B cell (primary cell): ENCODE measurements around the gene UQCC5. TPM values are rescaled to one million over a fixed set of nuclear protein-coding genes. Genes with fewer than 3 reads are reported as not detected.
A peak's percentile ranks its signal among the peaks of the same experiment; 100 is the strongest.

ENCODE experiments used
- ATAC-seq: fragments of 200-7000 bp; cut with Tn5 transposase; one replicate; pipeline ENCODE4 v1.10.0; 2021; ENCODE audit warnings: low read depth, mild to moderate bottlenecking, moderate number of reproducible peaks, moderate library complexity
- CTCF ChIA-PET: fragments of 350-600 bp; sonication (Branson Sonifier 250); formaldehyde crosslinking; loops from one replicate; lab custom pipeline; 2021; ENCODE audit warnings: antibody characterized with exemption, inconsistent platforms; lab: Charles Lee
- POLR2A ChIA-PET: fragments of 350-600 bp; sonication (Branson Sonifier 250); formaldehyde crosslinking; loops from one replicate; lab custom pipeline; 2021; ENCODE audit warnings: antibody characterized with exemption; lab: Charles Lee
- DNase-seq: peaks from one replicate; pipeline ENCODE4 v3.0.0; 2013
- H2AFZ ChIP-seq: 2 replicates; pipeline ENCODE4 v1.6.1; 2012; ENCODE audit warnings: mild to moderate bottlenecking, low read depth, low read length; ENCODE audit not compliant: insufficient read depth, poor library complexity, severe bottlenecking
- H3K27ac ChIP-seq, 2 donors: 1 replicate in 1 of 2; 2 replicates in 1 of 2; pipeline ENCODE4 v1.5.1; 2012 to 2013; ENCODE audit warnings: low read length in 2 of 2, mild to moderate bottlenecking in 2 of 2, moderate library complexity in 1 of 2
- H3K27me3 ChIP-seq, 4 experiments: fragments of 200-600 bp in 1 of 4; sonication (generic) in 1 of 4; replicated peaks in 1 of 4; 1 replicate in 2 of 4; 2 replicates in 2 of 4; pipeline versions ENCODE4 v1.6.1 to v1.7.0; 2013 to 2016; ENCODE audit warnings: low read length in 3 of 4, mild to moderate bottlenecking in 2 of 4, mixed read lengths in 1 of 4, moderate library complexity in 1 of 4; ENCODE audit not compliant: insufficient read depth in 4 of 4, control insufficient read depth in 3 of 4; ENCODE audit errors: control extremely low read depth in 1 of 4
- H3K36me3 ChIP-seq, 2 experiments: replicated peaks in 1 of 2; 1 replicate in 1 of 2; 2 replicates in 1 of 2; pipeline versions ENCODE4 v1.6.1 to v1.7.1; 2013; ENCODE audit warnings: low read length in 1 of 2; ENCODE audit not compliant: insufficient read depth in 2 of 2, control insufficient read depth in 1 of 2; ENCODE audit errors: control extremely low read depth in 1 of 2, extremely low read depth in 1 of 2
- H3K4me1 ChIP-seq, 2 donors: fragments of 200-600 bp in 1 of 2; sonication (generic) in 1 of 2; 1 replicate in 1 of 2; 2 replicates in 1 of 2; pipeline versions ENCODE4 v1.5.1 to v1.6.1; 2013 to 2017; ENCODE audit warnings: low read length in 2 of 2; ENCODE audit not compliant: control insufficient read depth in 2 of 2, insufficient read depth in 2 of 2
- H3K4me2 ChIP-seq: replicated peaks from 2 replicates; pipeline ENCODE3; 2012; ENCODE audit warnings: mild to moderate bottlenecking, low read depth, low read length; ENCODE audit not compliant: poor library complexity, severe bottlenecking
- H3K4me3 ChIP-seq, 5 experiments: fragments of 200-600 bp in 1 of 5; sonication (generic) in 1 of 5; 1 replicate in 3 of 5; 2 replicates in 2 of 5; pipeline versions ENCODE4 v1.5.1 to v1.7.0; 2011 to 2016; ENCODE audit warnings: low read length in 4 of 5, mild to moderate bottlenecking in 4 of 5, low read depth in 2 of 5, control low read depth in 1 of 5, moderate library complexity in 1 of 5; ENCODE audit not compliant: insufficient read depth in 1 of 5; ENCODE audit errors: control extremely low read depth in 1 of 5, extremely low read depth in 1 of 5
- H3K79me2 ChIP-seq: fragments of 200-600 bp; sonication (generic); one replicate; pipeline ENCODE4 v1.6.0; 2016; ENCODE audit warnings: low read length; ENCODE audit not compliant: control insufficient read depth, insufficient read depth
- H3K9ac ChIP-seq: fragments of 200-600 bp; sonication (generic); 2 replicates; pipeline ENCODE4 v1.6.1; 2017; ENCODE audit warnings: mild to moderate bottlenecking, low read length, moderate library complexity
- H3K9me3 ChIP-seq, 3 donors: one replicate each; pipeline versions ENCODE4 v1.6.1 to v1.7.1; 2013; ENCODE audit warnings: low read length in 2 of 3; ENCODE audit not compliant: control insufficient read depth in 2 of 3, insufficient read depth in 1 of 3; ENCODE audit errors: control extremely low read depth in 1 of 3
- H4K20me1 ChIP-seq: 2 replicates; pipeline ENCODE4 v1.6.0; 2012; ENCODE audit warnings: mild to moderate bottlenecking, low read length; ENCODE audit not compliant: insufficient read depth, control insufficient read depth, poor library complexity, severe bottlenecking
- H3K27ac Mint-ChIP-seq: one replicate; pipeline ENCODE4 v1.8.0; 2021; ENCODE audit warnings: mixed read lengths
- H3K27me3 Mint-ChIP-seq: one replicate; pipeline ENCODE4 v1.8.0; 2021; ENCODE audit warnings: mixed read lengths
- H3K4me1 Mint-ChIP-seq: one replicate; pipeline ENCODE4 v1.8.0; 2021; ENCODE audit warnings: mixed read lengths
- H3K4me3 Mint-ChIP-seq: one replicate; pipeline ENCODE4 v1.8.0; 2021; ENCODE audit warnings: mixed read lengths
- H3K9me3 Mint-ChIP-seq: one replicate; pipeline ENCODE4 v1.8.0; 2022; ENCODE audit warnings: mixed read lengths; ENCODE audit not compliant: insufficient read depth
- EZH2 ChIP-seq: IDR thresholded peaks from 2 replicates; pipeline ENCODE4 v1.6.1; 2012; ENCODE audit warnings: borderline replicate concordance, low read depth, mild to moderate bottlenecking, moderate library complexity, low read length; ENCODE audit not compliant: insufficient read depth, poor library complexity, severe bottlenecking
- WGBS: methylation state at CpG from one replicate; pipeline ENCODE4 v1.1.5; 2013; ENCODE audit warnings: missing lambda C conversion rate; ENCODE audit not compliant: insufficient coverage; 5-methylcytosine and 5-hydroxymethylcytosine counted together
- intact Hi-C: fragments of 100-400 bp; cut with micrococcal nuclease; formaldehyde crosslinking; loops from one replicate; pipeline ENCODE4 v1.10.0; 2022
- polyA plus RNA-seq: library from polyadenylated mRNA; depleted of rRNA; stranded (reverse); fragments of >200 nt; gene quantifications from 2 replicates; pipeline ENCODE4 v1.2.3, GENCODE V29; 2012
- total RNA-seq, 2 donors: library from RNA; stranded (reverse); fragments of 120-200 nt in 1 of 2; gene quantifications; 1 replicate in 1 of 2; 2 replicates in 1 of 2; pipeline versions ENCODE4 v1.2.3 to v1.2.4, GENCODE V29; 2013 to 2022
- TF ChIP-seq, protein P1 (sequence below): fragments of 200-600 bp; IDR thresholded peaks from one replicate; pipeline ENCODE4 v1.8.0; 2022; ENCODE audit warnings: antibody characterized with exemption, mild to moderate bottlenecking

Gene UQCC5
- total and polyA plus RNA-seq, 2 donors (not counting 1 experiment from before 2014, with no cell fraction given) = 1.1 to 10.3 TPM

- TF ChIP-seq EZH2 = no peak
- TF ChIP-seq, protein P1, sequence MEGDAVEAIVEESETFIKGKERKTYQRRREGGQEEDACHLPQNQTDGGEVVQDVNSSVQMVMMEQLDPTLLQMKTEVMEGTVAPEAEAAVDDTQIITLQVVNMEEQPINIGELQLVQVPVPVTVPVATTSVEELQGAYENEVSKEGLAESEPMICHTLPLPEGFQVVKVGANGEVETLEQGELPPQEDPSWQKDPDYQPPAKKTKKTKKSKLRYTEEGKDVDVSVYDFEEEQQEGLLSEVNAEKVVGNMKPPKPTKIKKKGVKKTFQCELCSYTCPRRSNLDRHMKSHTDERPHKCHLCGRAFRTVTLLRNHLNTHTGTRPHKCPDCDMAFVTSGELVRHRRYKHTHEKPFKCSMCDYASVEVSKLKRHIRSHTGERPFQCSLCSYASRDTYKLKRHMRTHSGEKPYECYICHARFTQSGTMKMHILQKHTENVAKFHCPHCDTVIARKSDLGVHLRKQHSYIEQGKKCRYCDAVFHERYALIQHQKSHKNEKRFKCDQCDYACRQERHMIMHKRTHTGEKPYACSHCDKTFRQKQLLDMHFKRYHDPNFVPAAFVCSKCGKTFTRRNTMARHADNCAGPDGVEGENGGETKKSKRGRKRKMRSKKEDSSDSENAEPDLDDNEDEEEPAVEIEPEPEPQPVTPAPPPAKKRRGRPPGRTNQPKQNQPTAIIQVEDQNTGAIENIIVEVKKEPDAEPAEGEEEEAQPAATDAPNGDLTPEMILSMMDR = no peak
- Histone ChIP-seq H3K36me3 (peaks cover 0 to 56% of the 10 kb centered on the region in 2 experiments), H3K27ac (no peak overlapping the region), H4K20me1 (no peaks in the 10 kb centered on the region), H3K4me3 (no peak overlapping the region), H3K9me3 (no peaks in the 10 kb centered on the region), H3K9ac (no peak overlapping the region), H3K27me3 (no peaks in the 10 kb centered on the region), H3K4me2 (no peak overlapping the region), H3K79me2 (no peaks in the 10 kb centered on the region), H3K4me1 (no peaks in the 10 kb centered on the region), H2AFZ (no peak overlapping the region)
- intact Hi-C loops = no loop called here
- ATAC-seq (no peak), DNase-seq (no peak)
- CTCF ChIA-PET = no interaction called here
- POLR2A ChIA-PET = no interaction called here
- H3K27ac Mint-ChIP-seq = no peak overlapping the region
- no peaks in the 10 kb centered on the region for H3K4me1 Mint-ChIP-seq
- H3K4me3 Mint-ChIP-seq = no peak overlapping the region
- no peaks in the 10 kb centered on the region for H3K9me3 Mint-ChIP-seq
- no peaks in the 10 kb centered on the region for H3K27me3 Mint-ChIP-seq
- over 99% methylated on average over 18 of the region's 18 CpGs for WGBS
Observed at GRCh38 chr3:52489453-52489852, 47.0 kb upstream of the UQCC5 start.

GRCh38 chr3:52490035-52490938 lies 46.1 kb upstream of the UQCC5 start:
- peak overlapping the region; percentile 37 for H3K27ac Mint-ChIP-seq
- Histone ChIP-seq H3K4me3 (no peak overlapping the region), H3K9ac (no peak overlapping the region), H3K27ac (no peak overlapping the region), H3K27me3 (no peaks in the 10 kb centered on the region), H3K4me1 (no peaks in the 10 kb centered on the region), H2AFZ (no peak overlapping the region), H3K9me3 (no peaks in the 10 kb centered on the region), H3K36me3 (peaks cover 0 to 52% of the 10 kb centered on the region in 2 experiments), H4K20me1 (no peaks in the 10 kb centered on the region), H3K79me2 (no peaks in the 10 kb centered on the region), H3K4me2 (no peak overlapping the region)
- TF ChIP-seq EZH2 = no peak
- TF ChIP-seq, protein P1 = no peak
- DNase-seq = no peak
- intact Hi-C loops = no loop called here
- ATAC-seq = no peak
- no peaks in the 10 kb centered on the region for H3K9me3 Mint-ChIP-seq
- POLR2A ChIA-PET = no interaction called here
- CTCF ChIA-PET = no interaction called here
- no peak overlapping the region for H3K4me3 Mint-ChIP-seq
- H3K27me3 Mint-ChIP-seq = no peaks in the 10 kb centered on the region
- 82% methylated on average over 22 of the region's 22 CpGs for WGBS
- no peaks in the 10 kb centered on the region for H3K4me1 Mint-ChIP-seq
